ENCODE results near the gene USP43.

- no peak for TF ChIP-seq ZBTB33 (IDR thresholded peaks at IDR 0.05; ENCODE audit: borderline replicate concordance, low read depth)
- TF ChIP-seq MEF2A (IDR thresholded peaks at IDR 0.05; ENCODE audit: borderline replicate concordance, low read depth) = no peak
- TF ChIP-seq IRF3 (IDR thresholded peaks at IDR 0.05; ENCODE audit: low read depth, low read length) = no peak
- no peak for TF ChIP-seq REST (IDR thresholded peaks at IDR 0.05; ENCODE audit: low read depth, low read length)
- no peak for TF ChIP-seq CTCF (IDR thresholded peaks at IDR 0.05)
- no peak for TF ChIP-seq USF1 (IDR thresholded peaks at IDR 0.05; ENCODE audit: borderline replicate concordance, low read depth)
- TF ChIP-seq MAX (IDR thresholded peaks at IDR 0.05; ENCODE audit: low read depth) = no peak
- TF ChIP-seq PBX3 (IDR thresholded peaks at IDR 0.05) = no peak
- TF ChIP-seq EP300 (IDR thresholded peaks at IDR 0.05; ENCODE audit: borderline replicate concordance in 1 of 2, low read depth in 1 of 2, low read length in 1 of 2) = no peak
Observed at GRCh38 chr17:9693755-9694154, 48.4 kb downstream of the USP43 start.
